ENCODE data around the gene WNT9A.
"Not testable (repeated sequence)": the region's sequence is repeated elsewhere in the genome, so short reads cannot be mapped to it uniquely, and the experiment has no call there.

Gene WNT9A

GRCh38 chr1:227884370-227885134, 63.2 kb downstream of the WNT9A start:
- DNase-seq = no peak

GRCh38 chr1:227883641-227884301, 64.0 kb downstream of the WNT9A start:
- DNase-seq = no peak

- DNase-seq = no peak
These were observed 64.6 kb downstream of the WNT9A start for GRCh38 chr1:227883073-227883520.

GRCh38 chr1:227880342-227880924, 67.3 kb downstream of the WNT9A start:
- DNase-seq = no peak

- not testable (repeated sequence) for DNase-seq
These were observed 69.9 kb downstream of the WNT9A start for GRCh38 chr1:227877810-227878209.

- DNase-seq = not testable (repeated sequence)
These were observed 75.8 kb downstream of the WNT9A start for GRCh38 chr1:227871892-227872291.

GRCh38 chr1:227870366-227870765, 77.4 kb downstream of the WNT9A start:
- DNase-seq = no peak

GRCh38 chr1:227869851-227870305, 77.9 kb downstream of the WNT9A start:
- no peak for DNase-seq

GRCh38 chr1:227869279-227869842, 78.4 kb downstream of the WNT9A start:
- no peak for DNase-seq

All from NCI-H187 treated with DMSO at 0.1 percent for 48 hours (cell line).